Ascending aorta (tissue), 2 donors: ENCODE data around the gene APH1A. TPM values are rescaled to one million over a fixed set of nuclear protein-coding genes. Genes with fewer than 3 reads are reported as not detected.

ENCODE experiments used
- DNase-seq, 2 donors: peaks; one replicate each; pipeline ENCODE4 v3.0.0-alpha.2; 2019; ENCODE audit warnings: low spot score in 2 of 2
- H3K27ac ChIP-seq, 2 donors: fragments of 200-600 bp; sonication (generic); one replicate each; pipeline ENCODE4 v1.5.1; 2016 to 2017; ENCODE audit warnings: mild to moderate bottlenecking in 1 of 2
- H3K27me3 ChIP-seq: fragments of 200-600 bp; sonication (generic); one replicate; pipeline ENCODE4 v1.5.1; 2017
- H3K36me3 ChIP-seq, 2 donors: fragments of 200-600 bp; sonication (generic); one replicate each; pipeline ENCODE4 v1.5.1; 2016
- H3K4me1 ChIP-seq, 2 donors: fragments of 200-600 bp; sonication (generic); one replicate each; pipeline ENCODE4 v1.5.1; 2016 to 2017; ENCODE audit warnings: mild to moderate bottlenecking in 1 of 2
- H3K4me3 ChIP-seq, 2 donors: fragments of 200-600 bp; sonication (generic); one replicate each; pipeline ENCODE4 v1.5.1; 2016 to 2017; ENCODE audit warnings: mild to moderate bottlenecking in 1 of 2
- H3K9me3 ChIP-seq, 2 donors: fragments of 200-600 bp; sonication (generic); one replicate each; pipeline ENCODE4 v1.5.1; 2016
- CTCF ChIP-seq, 3 experiments: fragments of 200-600 bp in 2 of 3; fragments of 450-650 bp in 1 of 3; sonication (generic) in 2 of 3; IDR thresholded peaks; one replicate each; pipeline ENCODE4 v1.5.1; 2016 to 2019; ENCODE audit warnings: antibody characterized with exemption in 3 of 3, mild to moderate bottlenecking in 1 of 3, moderate library complexity in 1 of 3
- intact Hi-C: fragments of 100-400 bp; cut with DNase I; formaldehyde crosslinking; loops from one replicate; pipeline ENCODE4 v1.15.1; 2023
- total RNA-seq: library from RNA; depleted of rRNA; stranded (reverse); fragments of >200 nt; gene quantifications from one replicate; pipeline ENCODE4 v1.1.0, GENCODE V29; 2016

The APH1A gene
- total RNA-seq, 1 donor from 2014 or later = 73.1 TPM

- H3K27me3 ChIP-seq = no peaks in the 10 kb centered on the region
- H3K4me1 ChIP-seq = no peaks in the 10 kb centered on the region
- TF ChIP-seq CTCF (IDR thresholded peaks at IDR 0.05) = no peak
- DNase-seq = no peak
- H3K4me3 ChIP-seq = no peak overlapping the region
- peaks cover 16 to 44% of the 10 kb centered on the region in 2 donors for H3K36me3 ChIP-seq
- H3K9me3 ChIP-seq = no peaks in the 10 kb centered on the region
- intact Hi-C loops = no loop called here
- H3K27ac ChIP-seq = no peak overlapping the region
Measured at GRCh38 chr1:150302338-150302737, 33.5 kb upstream of the APH1A start.

GRCh38 chr1:150299716-150300115 lies 30.9 kb upstream of the APH1A start:
- H3K27me3 ChIP-seq = no peaks in the 10 kb centered on the region
- H3K36me3 ChIP-seq = peaks cover 16 to 36% of the 10 kb centered on the region in 2 donors
- DNase-seq = no peak
- peaks cover 0 to under 1% of the 10 kb centered on the region in 2 donors for H3K4me1 ChIP-seq
- no peak for TF ChIP-seq CTCF (IDR thresholded peaks at IDR 0.05)
- no peak overlapping the region for H3K4me3 ChIP-seq
- intact Hi-C loops = no loop called here
- no peak overlapping the region for H3K27ac ChIP-seq
- no peaks in the 10 kb centered on the region for H3K9me3 ChIP-seq

GRCh38 chr1:150295476-150295875 lies 26.7 kb upstream of the APH1A start:
- TF ChIP-seq CTCF (IDR thresholded peaks at IDR 0.05) = no peak
- Histone ChIP-seq H3K27ac (no peak overlapping the region), H3K9me3 (no peaks in the 10 kb centered on the region), H3K4me1 (peaks cover 3 to 8% of the 10 kb centered on the region in 2 donors), H3K4me3 (no peak overlapping the region), H3K36me3 (peaks cover 4 to 8% of the 10 kb centered on the region in 2 donors), H3K27me3 (no peaks in the 10 kb centered on the region)
- intact Hi-C loops = no loop called here
- DNase-seq = no peak

GRCh38 chr1:150293433-150294253 lies 24.8 kb upstream of the APH1A start, which contains the start of gene MRPS21:
Gene MRPS21 (plus strand): TSS chr1:150293861. CDS start chr1:150294367, 506 bp downstream.
- intact Hi-C loops = loop anchor here (1.0 kb wide), 3 partner anchors 11 to 71 kb away; partner anchors contain the start of genes CIART, PRPF3 and RPRD2
- Histone ChIP-seq H3K27me3 (no peaks in the 10 kb centered on the region), H3K27ac (peak within 1 kb of the TSS; percentile 78 to 85), H3K4me3 (peak within 1 kb of the TSS; percentile 62 to 88), H3K4me1 (peaks cover 3 to 8% of the 10 kb centered on the region in 2 donors), H3K36me3 (peaks cover 0 to 4% of the 10 kb centered on the region in 2 donors), H3K9me3 (no peaks in the 10 kb centered on the region)
- no peak for TF ChIP-seq CTCF (IDR thresholded peaks at IDR 0.05)
- DNase-seq = peak; percentile 51 to 95

GRCh38 chr1:150288822-150289221 lies 20.0 kb upstream of the APH1A start:
- DNase-seq = no peak
- intact Hi-C loops = no loop called here
- H3K27me3 ChIP-seq = no peaks in the 10 kb centered on the region
- no peak overlapping the region for H3K4me3 ChIP-seq
- H3K27ac ChIP-seq = no peak overlapping the region
- peaks cover 0 to 3% of the 10 kb centered on the region in 2 donors for H3K4me1 ChIP-seq
- TF ChIP-seq CTCF (IDR thresholded peaks at IDR 0.05) = no peak
- no peaks in the 10 kb centered on the region for H3K9me3 ChIP-seq
- H3K36me3 ChIP-seq = peaks cover 4 to 8% of the 10 kb centered on the region in 2 donors
